ENCODE data around the gene AMIGO2.
"Not testable (repeated sequence)": the region's sequence is repeated elsewhere in the genome, so short reads cannot be mapped to it uniquely, and the experiment has no call there.

Gene AMIGO2

GRCh38 chr12:47079468-47079980 is at the start of gene AMIGO2, which contains the start of gene PCED1B:
TSS of gene AMIGO2 (minus strand) at chr12:47079959. CDS start at chr12:47079002, 957 bp downstream.
TSS of gene PCED1B (plus strand) at chr12:47079621. CDS start at chr12:47235064, 155,443 bp downstream.
- peak; percentile 79 for DNase-seq

DNA sequence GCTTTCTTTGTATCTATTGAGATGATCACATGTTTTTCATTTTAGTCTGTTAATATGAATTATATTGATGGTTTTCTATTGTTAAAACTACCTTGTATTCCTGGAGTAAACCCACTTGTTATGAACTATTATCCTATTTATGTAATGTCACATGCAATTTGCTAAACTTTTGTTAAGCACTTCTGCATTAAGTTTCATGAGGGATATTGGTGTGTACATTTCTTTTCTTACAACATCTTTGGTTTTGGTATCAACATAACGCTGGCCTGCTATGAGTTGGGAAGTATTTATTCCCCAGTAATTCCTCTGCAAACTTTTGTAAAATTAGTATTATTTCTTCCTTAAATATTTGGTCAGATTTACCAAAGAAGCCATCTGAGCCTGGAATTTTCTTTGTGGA is 46.5 kb upstream of the AMIGO2 start:
- DNase-seq = no peak

DNA sequence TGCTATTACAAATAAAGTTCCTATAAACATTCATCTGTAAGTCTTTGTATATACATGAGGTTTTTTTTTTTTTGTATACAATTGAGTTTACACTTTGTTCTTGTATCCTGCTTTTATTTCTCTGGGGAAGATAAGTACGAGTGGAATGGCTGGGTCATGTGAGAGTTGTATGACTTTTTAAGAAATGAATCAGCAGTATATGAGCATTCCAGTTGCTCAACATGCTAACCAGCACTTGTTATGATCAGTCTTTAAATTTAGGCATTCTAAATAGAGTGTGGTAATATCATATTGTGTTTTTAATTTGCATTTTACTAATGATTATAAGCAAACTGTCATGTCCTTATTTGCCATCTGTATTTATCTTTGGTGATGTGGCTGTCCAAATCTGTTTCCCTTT is 44.7 kb upstream of the AMIGO2 start:
- DNase-seq = peak; percentile 46

DNA sequence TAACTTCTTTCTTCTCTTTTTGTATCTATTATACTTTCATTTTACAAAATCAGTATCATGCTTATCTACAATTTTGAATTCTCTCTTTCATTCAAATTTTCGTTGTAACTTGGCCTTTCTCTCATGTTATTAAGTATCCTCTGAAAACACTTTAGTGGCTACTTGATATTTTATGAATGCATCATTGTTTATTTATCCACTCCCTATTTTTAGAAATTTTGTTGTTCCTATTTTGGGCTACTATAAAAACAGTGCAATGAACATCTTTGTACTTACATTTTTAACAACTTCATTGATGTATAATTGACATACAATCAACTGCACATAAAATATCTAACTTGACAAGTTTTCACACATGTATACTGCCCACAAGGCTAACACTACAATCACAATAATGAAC is 44.0 kb upstream of the AMIGO2 start:
- no peak for DNase-seq

- DNase-seq = no peak
Measured at GRCh38 chr12:47122602-47123001, 42.8 kb upstream of the AMIGO2 start.

GRCh38 chr12:47121146-47121545 is 41.4 kb upstream of the AMIGO2 start:
- DNase-seq = no peak

GRCh38 chr12:47120736-47121135 is 41.0 kb upstream of the AMIGO2 start:
- DNase-seq = no peak

DNA sequence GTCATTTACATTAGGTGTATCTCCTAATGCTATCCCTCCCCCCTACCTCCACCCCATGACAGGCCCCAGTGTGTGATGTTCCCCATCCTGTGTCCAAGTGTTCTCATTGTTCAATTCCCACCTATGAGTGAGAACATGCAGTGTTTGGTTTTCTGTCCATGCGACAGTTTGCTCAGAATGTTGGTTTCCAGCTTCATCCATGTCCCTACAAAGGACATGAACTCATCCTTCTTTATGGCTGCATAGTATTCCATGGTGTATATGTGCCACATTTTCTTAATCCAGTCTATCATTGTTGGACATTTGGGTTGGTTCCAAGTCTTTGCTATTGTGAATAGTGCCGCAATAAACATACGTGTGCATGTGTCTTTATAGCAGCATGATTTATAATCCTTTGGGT is 37.5 kb upstream of the AMIGO2 start:
- DNase-seq = not testable (repeated sequence)

DNA sequence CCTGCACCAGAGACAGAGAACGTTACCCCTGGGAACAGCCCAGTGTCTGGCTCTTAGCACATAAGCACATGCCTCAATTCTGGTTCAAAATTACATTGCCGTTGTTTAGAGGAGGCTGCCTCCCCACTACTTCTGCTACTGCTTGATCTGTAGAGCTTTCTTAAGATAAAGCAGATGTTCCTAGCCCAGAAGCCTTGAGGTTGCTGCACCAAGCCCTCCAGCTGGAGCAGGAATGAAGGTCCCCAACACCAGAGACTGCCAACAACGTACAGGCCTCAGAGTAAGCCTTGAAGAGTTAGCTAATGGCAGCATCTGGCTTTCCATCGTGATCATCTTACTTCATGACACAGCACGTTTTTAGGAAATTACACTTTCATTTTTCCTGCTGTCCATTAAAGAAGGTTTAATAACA is 34.7 kb upstream of the AMIGO2 start:
- DNase-seq = no peak

DNA sequence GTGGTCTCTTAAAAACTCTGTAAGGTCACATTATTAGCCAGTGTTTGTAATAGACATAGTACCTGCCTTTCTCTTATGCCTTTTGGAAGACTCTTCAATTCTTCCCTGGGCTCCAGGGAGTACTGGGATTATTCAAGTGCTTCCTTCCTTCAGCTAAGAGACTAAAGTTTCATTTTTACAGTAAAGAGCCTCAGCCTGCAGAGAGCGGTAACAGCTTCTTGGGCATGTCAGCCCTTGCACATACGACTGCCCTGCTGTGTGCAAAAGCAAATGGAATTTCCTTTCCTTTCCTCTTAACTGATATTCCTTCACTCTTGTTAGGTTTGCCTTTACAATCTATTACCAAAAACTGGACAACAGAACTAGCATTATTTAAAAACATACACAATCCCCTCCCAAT is 32.9 kb upstream of the AMIGO2 start:
- DNase-seq = no peak

- no peak for DNase-seq
Measured at GRCh38 chr12:47111854-47112253, 32.1 kb upstream of the AMIGO2 start.

- DNase-seq = no peak
Measured at GRCh38 chr12:47111392-47111778, 31.6 kb upstream of the AMIGO2 start.

DNA sequence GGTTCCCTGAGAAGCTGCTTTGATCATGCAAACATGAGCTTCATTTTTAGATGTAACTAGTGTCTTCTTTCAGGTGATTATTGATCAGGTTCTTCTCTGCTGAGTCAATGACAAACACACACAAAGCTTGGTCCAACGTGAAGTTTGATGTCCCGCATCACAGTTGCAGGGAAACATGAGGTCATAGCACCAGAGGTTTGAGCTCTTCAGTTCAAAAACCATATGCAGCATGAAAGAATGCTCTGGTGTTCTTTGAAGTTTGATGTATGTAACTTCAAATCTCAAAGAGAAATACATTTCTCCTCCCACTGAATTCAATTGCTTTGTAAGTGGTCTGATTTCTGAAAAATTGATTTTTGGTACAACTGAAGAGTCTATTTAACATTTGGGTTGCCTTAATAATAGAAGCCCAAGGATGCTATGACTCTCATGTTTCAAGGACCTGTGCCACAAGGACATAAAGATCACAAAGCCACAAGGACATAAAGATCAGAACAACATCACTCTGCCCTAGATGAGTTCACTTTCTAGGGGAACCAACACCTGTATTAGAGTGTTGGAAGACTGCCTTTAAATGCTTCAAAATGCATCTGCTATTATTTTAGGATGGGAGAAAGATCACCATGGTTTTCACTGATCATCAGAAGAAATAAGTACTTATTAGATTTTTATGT is 31.1 kb upstream of the AMIGO2 start:
- no peak for DNase-seq

DNA sequence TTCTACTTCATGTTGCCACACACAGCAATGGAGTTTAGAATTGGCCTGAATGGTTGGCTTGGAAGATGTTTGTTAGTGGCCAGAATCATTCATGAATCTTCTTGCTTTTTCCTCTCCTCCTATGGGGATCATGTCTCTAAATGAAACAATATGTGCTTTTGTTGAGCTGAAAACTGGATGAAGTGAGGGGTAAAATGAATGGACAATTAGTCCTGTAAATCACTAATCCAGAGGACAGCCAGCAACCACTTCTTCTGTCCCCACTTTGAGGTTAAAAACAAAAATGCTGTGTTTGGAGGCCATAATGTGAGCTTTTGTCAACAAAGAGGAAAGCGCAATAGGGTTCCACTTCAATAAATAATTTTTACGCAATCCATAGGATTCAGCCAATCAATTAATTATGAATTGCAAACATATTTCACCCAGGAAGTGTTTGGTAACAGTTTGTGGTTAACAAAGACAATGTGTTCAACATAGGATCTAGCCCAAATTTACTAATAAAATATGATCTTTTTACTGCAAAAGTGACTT is 30.3 kb upstream of the AMIGO2 start:
- no peak for DNase-seq

DNA sequence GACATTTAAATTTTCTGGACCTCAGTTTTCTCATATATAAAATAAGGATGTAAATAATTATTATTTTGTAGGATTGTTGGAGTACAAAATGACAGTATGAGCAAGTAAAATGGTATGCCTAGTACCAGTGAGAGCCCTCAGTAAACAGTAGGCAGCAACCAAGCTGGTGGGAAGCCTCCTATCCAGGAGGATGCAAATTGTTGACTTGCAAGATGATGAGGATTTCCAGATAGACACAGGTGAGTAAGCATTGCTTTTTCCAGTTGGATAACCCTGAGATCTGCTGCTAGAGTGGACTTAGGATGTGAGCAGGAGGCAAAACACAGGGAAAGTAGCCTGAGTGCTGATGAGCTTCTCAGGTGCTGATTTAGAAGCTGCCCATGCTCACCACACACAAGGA is 28.2 kb upstream of the AMIGO2 start:
- DNase-seq = no peak

- no peak for DNase-seq
Measured at GRCh38 chr12:47107446-47107845, 27.7 kb upstream of the AMIGO2 start.

- no peak for DNase-seq
Measured at GRCh38 chr12:47105914-47106674, 26.3 kb upstream of the AMIGO2 start.

GRCh38 chr12:47102845-47103651 is 23.3 kb upstream of the AMIGO2 start:
- DNase-seq = no peak

- DNase-seq = no peak
Measured at GRCh38 chr12:47102406-47102805, 22.6 kb upstream of the AMIGO2 start.

GRCh38 chr12:47100160-47100559 is 20.4 kb upstream of the AMIGO2 start:
- no peak for DNase-seq

DNA sequence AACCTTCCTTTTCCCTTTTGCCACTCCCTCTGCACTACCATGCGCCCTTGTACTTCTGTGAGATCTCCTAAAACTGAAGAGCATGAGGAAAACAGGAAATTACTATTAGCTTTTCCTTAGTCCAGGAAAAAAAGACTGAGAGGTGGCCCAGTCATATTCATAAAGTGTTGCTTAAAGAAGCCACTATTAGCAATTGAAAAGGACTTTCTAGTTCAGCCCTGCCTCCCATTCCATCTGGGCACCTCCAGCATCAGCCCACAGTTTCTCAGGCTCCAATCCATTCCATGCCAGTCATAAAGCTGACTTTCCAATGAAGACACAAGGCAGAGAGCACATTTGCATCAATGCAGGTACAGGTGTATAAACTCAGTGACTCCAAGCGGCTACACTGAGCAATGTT is 19.9 kb upstream of the AMIGO2 start:
- no peak for DNase-seq

DNA sequence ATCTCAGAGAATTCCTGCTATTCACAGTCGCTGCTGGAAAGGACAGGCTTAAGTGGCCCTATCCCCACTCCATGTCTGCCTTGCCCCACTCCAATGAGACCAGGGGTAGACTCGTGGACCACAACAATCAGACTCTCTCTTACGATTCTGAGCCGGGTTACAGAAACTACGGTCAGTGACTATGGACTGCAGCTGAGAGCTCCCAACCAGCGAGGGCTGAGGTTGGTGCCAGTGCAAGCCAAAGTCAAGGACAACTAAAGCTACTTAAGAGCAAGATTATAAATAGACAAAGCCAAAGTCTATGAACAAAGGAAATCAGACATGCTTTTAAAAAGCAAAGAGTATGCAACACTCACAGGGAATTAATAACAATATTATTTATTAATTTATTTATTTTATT is 18.3 kb upstream of the AMIGO2 start:
- DNase-seq = no peak

DNA sequence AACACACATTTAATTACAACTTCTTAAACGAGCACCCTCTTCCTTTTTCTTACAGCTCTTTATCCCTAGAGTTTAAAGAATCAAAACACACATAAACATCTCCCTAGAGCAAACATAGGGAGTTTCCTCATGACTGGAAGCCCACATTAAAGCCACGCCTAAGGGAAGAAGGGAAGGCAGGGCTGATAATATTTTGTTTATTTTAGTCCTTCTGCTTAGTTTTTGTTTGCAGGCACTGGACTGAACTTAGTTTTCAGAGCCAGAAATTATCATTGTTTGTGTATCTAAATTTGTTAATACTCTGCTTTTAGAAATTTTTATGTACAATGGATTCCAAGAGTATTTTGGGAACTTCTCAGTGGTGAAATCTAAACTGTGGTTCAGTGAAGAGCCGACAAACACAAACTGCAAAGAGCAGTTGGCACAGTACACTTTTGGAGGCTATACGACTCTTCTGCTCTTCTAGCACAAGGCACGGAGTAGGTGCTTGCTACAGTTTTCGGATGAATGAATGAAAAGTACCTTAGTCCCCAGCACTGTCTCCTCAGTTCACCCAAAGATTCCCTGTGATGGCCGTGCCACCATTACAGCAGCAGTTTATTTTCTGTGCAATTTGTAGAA is 17.6 kb upstream of the AMIGO2 start:
- DNase-seq = no peak

All from suppressor macrophage treated with lipopolysaccharide for 4 hours (primary cell).